Fibroblast of the aortic adventitia (primary cell): ENCODE data around the gene DYNLL2. TPM values are rescaled to one million over a fixed set of nuclear protein-coding genes. Genes with fewer than 3 reads are reported as not detected.
"Not testable (repeated sequence)": the region's sequence is repeated elsewhere in the genome, so short reads cannot be mapped to it uniquely, and the experiment has no call there.

Source experiments
- DNase-seq: peaks from one replicate; pipeline ENCODE4 v3.0.0-alpha.2; 2010; ENCODE audit warnings: low read depth
- H3K4me3 ChIP-seq: 2 replicates; pipeline ENCODE4 v1.5.1; 2011; ENCODE audit warnings: low read depth, mild to moderate bottlenecking, control low read depth, low read length, moderate library complexity
- CTCF ChIP-seq: IDR thresholded peaks from 2 replicates; pipeline ENCODE4 v1.5.1; 2011; ENCODE audit warnings: mild to moderate bottlenecking, low read length, control low read depth, inconsistent platforms; ENCODE audit not compliant: insufficient read depth
- total RNA-seq: library from RNA; depleted of rRNA; stranded (reverse); fragments of >200 nt; gene quantifications from 2 replicates; pipeline ENCODE4 v1.2.3, GENCODE V29; 2012; ENCODE audit warnings: low replicate concordance

The DYNLL2 gene
- total RNA-seq, 1 donor = 17.4 TPM

- H3K4me3 ChIP-seq = no peak overlapping the region
- DNase-seq = no peak
- no peak for TF ChIP-seq CTCF
Measured at GRCh38 chr17:58065238-58065637, 18.0 kb upstream of the DYNLL2 start.

GRCh38 chr17:58066401-58066800 lies 16.8 kb upstream of the DYNLL2 start:
- no peak overlapping the region for H3K4me3 ChIP-seq
- DNase-seq = no peak
- TF ChIP-seq CTCF = no peak

GRCh38 chr17:58072862-58073261 lies 10.4 kb upstream of the DYNLL2 start:
- TF ChIP-seq CTCF = no peak
- no peak for DNase-seq
- H3K4me3 ChIP-seq = no peak overlapping the region

GRCh38 chr17:58073266-58073665 lies 10.0 kb upstream of the DYNLL2 start:
- DNase-seq, H3K4me3 ChIP-seq: not testable (repeated sequence)

GRCh38 chr17:58074406-58074805 lies 8.8 kb upstream of the DYNLL2 start:
- H3K4me3 ChIP-seq, DNase-seq: not testable (repeated sequence)

GRCh38 chr17:58079300-58080033 lies 3.8 kb upstream of the DYNLL2 start:
- TF ChIP-seq CTCF = no peak
- DNase-seq = no peak
- H3K4me3 ChIP-seq = no peak overlapping the region

- no peak overlapping the region for H3K4me3 ChIP-seq
Measured at GRCh38 chr17:58081646-58082340, 1.4 kb upstream of the DYNLL2 start.

More at GRCh38 chr17:58081646-58082340, 1.4 kb upstream of the DYNLL2 start:
- no peak for DNase-seq
- TF ChIP-seq CTCF = no peak
